GM12878 (cell line): ENCODE measurements around the gene RNF112. TPM values are rescaled to one million over a fixed set of nuclear protein-coding genes. Genes with fewer than 3 reads are reported as not detected.

Source experiments
- ATAC-seq: fragments of 200-7000 bp; cut with Tn5 transposase; 3 replicates; pipeline ENCODE4 v1.9.1; 2020; ENCODE audit warnings: mild to moderate bottlenecking, moderate library complexity
- BruUV-seq: library from RNA; stranded (reverse); fragments of 400-500 nt; replicated peaks from 2 replicates; lab custom pipeline; 2021; lab: Mats Ljungman, UMichigan
- CTCF ChIA-PET: fragments of 300-600 bp; sonication (Branson Sonifier 250); formaldehyde crosslinking; extraction: SDS; loops from one replicate; lab custom pipeline; 2021; ENCODE audit warnings: inconsistent platforms; lab: Yijun Ruan, JAX
- POLR2A ChIA-PET: fragments of 350-600 bp; formaldehyde crosslinking; extraction: SDS; loops from one replicate; lab custom pipeline; 2021; ENCODE audit warnings: inconsistent platforms; lab: Charles Lee
- RAD21 ChIA-PET: fragments of 300-600 bp; sonication (Branson Sonifier 250); formaldehyde crosslinking; loops from one replicate; lab custom pipeline; 2023; ENCODE audit warnings: antibody characterized with exemption; ENCODE audit not compliant: unreplicated experiment; lab: Charles Lee
- SMC1A ChIA-PET: fragments of 300-600 bp; sonication (Branson Sonifier 250); formaldehyde crosslinking; loops from one replicate; lab custom pipeline; 2023; ENCODE audit not compliant: unreplicated experiment, uncharacterized antibody; lab: Charles Lee
- DNase-seq: peaks from one replicate; pipeline ENCODE4 v3.0.0-alpha.2; 2011; ENCODE audit warnings: low read depth, low spot score
- FAIRE-seq: peaks from 3 replicates; lab custom pipeline; 2011; peaks lifted over from hg19 to GRCh38; lab: Jason Lieb, UNC
- H2AFZ ChIP-seq: 2 replicates; pipeline ENCODE4 v1.6.0; 2011; ENCODE audit warnings: low read depth, low read length, control low read depth; ENCODE audit not compliant: control insufficient read depth
- H3K27ac ChIP-seq: 2 replicates; pipeline ENCODE4 v1.5.1; 2011; ENCODE audit warnings: control low read depth; ENCODE audit not compliant: control insufficient read depth, insufficient read depth
- H3K27me3 ChIP-seq, 2 experiments: replicated peaks in 1 of 2; 2 replicates each; pipeline versions ENCODE4 v1.6.0 to v1.6.1; 2011; ENCODE audit warnings: low read length in 1 of 2; ENCODE audit not compliant: control insufficient read depth in 2 of 2, insufficient read depth in 2 of 2
- H3K36me3 ChIP-seq, 2 experiments: 2 replicates each; pipeline ENCODE4 v1.5.1; 2011; ENCODE audit warnings: low read length in 1 of 2; ENCODE audit not compliant: control insufficient read depth in 2 of 2, insufficient read depth in 2 of 2
- H3K4me1 ChIP-seq: 2 replicates; pipeline ENCODE4 v1.6.1; 2011; ENCODE audit warnings: mild to moderate bottlenecking, low read length, moderate library complexity, mixed read lengths; ENCODE audit not compliant: control insufficient read depth, insufficient read depth
- H3K4me2 ChIP-seq: 2 replicates; pipeline ENCODE4 v1.6.0; 2011; ENCODE audit warnings: control low read depth; ENCODE audit not compliant: control insufficient read depth, insufficient read depth
- H3K4me3 ChIP-seq: fragments of 200-600 bp; sonication (generic); 2 replicates; pipeline ENCODE4 v1.5.1; 2016
- H3K79me2 ChIP-seq: 2 replicates; pipeline ENCODE4 v1.6.0; 2011; ENCODE audit warnings: low read length; ENCODE audit not compliant: control insufficient read depth, insufficient read depth
- H3K9ac ChIP-seq: 2 replicates; pipeline ENCODE4 v1.8.0; 2011; ENCODE audit warnings: low read length, control low read depth, mixed read lengths; ENCODE audit not compliant: control insufficient read depth, insufficient read depth
- H3K9me3 ChIP-seq: replicated peaks from 3 replicates; pipeline ENCODE4 v1.5.1; 2011; ENCODE audit warnings: mild to moderate bottlenecking, low read length; ENCODE audit not compliant: control insufficient read depth, insufficient read depth
- H4K20me1 ChIP-seq: 2 replicates; pipeline ENCODE4 v1.6.0; 2011; ENCODE audit not compliant: control insufficient read depth, insufficient read depth
- CEBPZ ChIP-seq: fragments of 150-350 bp; IDR thresholded peaks from 2 replicates; pipeline ENCODE4 v1.6.1; 2016; ENCODE audit warnings: low read depth, low read length
- ELK1 ChIP-seq: IDR thresholded peaks from 2 replicates; pipeline ENCODE4 v1.6.1; 2012; ENCODE audit warnings: low read depth, low read length, improper control_type of control experiment
- EP300 ChIP-seq, 2 experiments: fragments of 150-350 bp in 1 of 2; IDR thresholded peaks; 2 replicates each; pipeline ENCODE4 v1.6.1; 2011 to 2012; ENCODE audit warnings: low read depth in 2 of 2, low read length in 2 of 2, borderline replicate concordance in 1 of 2, improper control_type of control experiment in 1 of 2, inconsistent platforms in 1 of 2; ENCODE audit not compliant: control insufficient read depth in 1 of 2
- HDGF ChIP-seq: fragments of 450-650 bp; IDR thresholded peaks from 2 replicates; pipeline ENCODE4 v1.6.1; 2016; ENCODE audit warnings: antibody characterized with exemption
- MTA3 ChIP-seq: IDR thresholded peaks from 2 replicates; pipeline ENCODE4 v1.6.1; 2012; ENCODE audit warnings: low read length, inconsistent platforms, borderline replicate concordance
- NFYB ChIP-seq: IDR thresholded peaks from 2 replicates; pipeline ENCODE4 v1.6.1; 2011; ENCODE audit warnings: low read depth, mild to moderate bottlenecking, low read length, improper control_type of control experiment, moderate library complexity; ENCODE audit not compliant: insufficient read depth
- NR2F1 ChIP-seq: fragments of 450-650 bp; conservative IDR thresholded peaks from 2 replicates; pipeline ENCODE4 v1.6.1; 2017; ENCODE audit warnings: mild to moderate bottlenecking
- RELB ChIP-seq: fragments of 450-650 bp; IDR thresholded peaks from 2 replicates; pipeline ENCODE4 v1.6.1; 2017; ENCODE audit warnings: low read depth, mild to moderate bottlenecking, moderate library complexity
- SP1 ChIP-seq: IDR thresholded peaks from one replicate; pipeline ENCODE4 v1.6.1; 2011; ENCODE audit warnings: low read depth, low read length
- SREBF2 ChIP-seq: IDR thresholded peaks from 2 replicates; pipeline ENCODE4 v1.6.1; 2012; ENCODE audit warnings: mild to moderate bottlenecking, low read length
- SRF ChIP-seq, 2 experiments: IDR thresholded peaks; 2 replicates each; pipeline ENCODE4 v1.6.1; 2011; ENCODE audit warnings: low read depth in 2 of 2, low read length in 2 of 2, mild to moderate bottlenecking in 1 of 2, moderate library complexity in 1 of 2
- TBL1XR1 ChIP-seq: IDR thresholded peaks from 2 replicates; pipeline ENCODE4 v1.6.1; 2012; ENCODE audit warnings: low read depth, low read length, improper control_type of control experiment
- ZNF217 ChIP-seq: fragments of 450-650 bp; IDR thresholded peaks from 2 replicates; pipeline ENCODE4 v1.6.1; 2017; ENCODE audit warnings: antibody characterized with exemption, mild to moderate bottlenecking
- ZNF24 ChIP-seq: fragments of 450-650 bp; IDR thresholded peaks from 2 replicates; pipeline ENCODE4 v1.6.1; 2017; ENCODE audit warnings: antibody characterized with exemption, mild to moderate bottlenecking
- ZNF274 ChIP-seq: IDR thresholded peaks from one replicate; pipeline ENCODE4 v1.8.0; 2011; ENCODE audit not compliant: insufficient read length, insufficient read depth
- ZNF384 ChIP-seq: IDR thresholded peaks from 2 replicates; pipeline ENCODE4 v1.6.1; 2012; ENCODE audit warnings: low read depth, mild to moderate bottlenecking, low read length, improper control_type of control experiment, borderline replicate concordance
- ZSCAN29 ChIP-seq: fragments of 450-650 bp; IDR thresholded peaks from 2 replicates; pipeline ENCODE4 v1.6.1; 2017; ENCODE audit warnings: mild to moderate bottlenecking, moderate library complexity
- WGBS: methylation state at CpG from one replicate; pipeline ENCODE4 v1.1.6; 2016; ENCODE audit warnings: low lambda C conversion rate; ENCODE audit not compliant: insufficient replicate concordance, insufficient coverage; ENCODE audit errors: missing lambda C conversion rate; 5-methylcytosine and 5-hydroxymethylcytosine counted together
- in situ Hi-C: fragments of 300-500 bp; cut with MboI; formaldehyde crosslinking; loops from 9 replicates; pipeline ENCODE4 v1.14.3; 2018; ENCODE audit warnings: mixed read lengths
- intact Hi-C: fragments of 100-400 bp; cut with micrococcal nuclease; formaldehyde crosslinking; loops from one replicate; pipeline ENCODE4 v1.14.2; 2022; ENCODE audit not compliant: unreplicated experiment
- polyA plus RNA-seq, 11 experiments: library from polyadenylated mRNA; depleted of rRNA in 4 of 11; unstranded in 6 of 11; stranded (reverse) in 5 of 11; fragments of >200 nt; fragmentation: Nextera tagmentation in 4 of 11; fragmentation: Illumina TruSeq in 1 of 11; extraction: Ambion mirVana in 4 of 11; extraction: Trizol in 1 of 11; gene quantifications; 1 replicate in 1 of 11; 2 replicates in 10 of 11; pipeline versions ENCODE4 v1.2.1 to v1.2.3, GENCODE V29; 2011 to 2016; ENCODE audit warnings: inconsistent platforms in 2 of 11, missing spikeins in 2 of 11, low read depth in 1 of 11
- total RNA-seq, 4 experiments: library from RNA; depleted of rRNA in 3 of 4; stranded (reverse); fragments of >200 nt in 3 of 4; fragmentation: Illumina TruSeq in 1 of 4; extraction: Trizol in 1 of 4; gene quantifications; 2 replicates each; pipeline versions ENCODE4 v1.2.1 to v1.2.3, GENCODE V29; 2013 to 2021

Gene RNF112
- total and polyA plus RNA-seq, 10 of the 15 experiments (the other 5 are each of a cell fraction or from before 2014, with no cell fraction given), result not detected

GRCh38 chr17:19443148-19443547, 32.1 kb downstream of the RNF112 start:
- in situ Hi-C loops, result no loop called here
- FAIRE-seq, result no peak

More at GRCh38 chr17:19443148-19443547, 32.1 kb downstream of the RNF112 start:
- Histone ChIP-seq H3K4me2 (no peak overlapping the region), H3K4me3 (no peak overlapping the region), H3K9ac (no peak overlapping the region), H4K20me1 (no peaks in the 10 kb centered on the region), H3K27me3 (0 out of 4 replicates have a peak, but pooled peaks cover 0 to 2% of the 10 kb centered on the region in 2 experiments), H3K36me3 (no peaks in the 10 kb centered on the region), H3K4me1 (no peaks in the 10 kb centered on the region), H2AFZ (no peak overlapping the region), H3K27ac (no peak overlapping the region), H3K9me3 (peaks cover 5% of the 10 kb centered on the region), H3K79me2 (no peaks in the 10 kb centered on the region)
- no TSS peak for BruUV-seq
- no peak for ATAC-seq
- DNase-seq, result no peak
- POLR2A ChIA-PET, result no interaction called here
- RAD21 ChIA-PET, result interaction anchor here (1.2 kb wide), 1 partner anchor 80 kb away, joined by 3 read pairs; the partner anchor contains the start of gene B9D1
- SMC1A ChIA-PET, result interaction anchor here (0.7 kb wide), 1 partner anchor 9 kb away, joined by 3 read pairs; no protein-coding TSS in a partner anchor
- intact Hi-C loops, result no loop called here
- TF ChIP-seq ZNF384 (no peak), ELK1 (no peak), SREBF2 (no peak), CEBPZ (no peak), TBL1XR1 (no peak), RELB (no peak), SRF (IDR thresholded peaks at IDR 0.05; ENCODE audit: low read depth in 2 of 2, low read length in 2 of 2) (no peak), ZSCAN29 (no peak), NR2F1 (no peak), EP300 (IDR thresholded peaks at IDR 0.05; ENCODE audit: borderline replicate concordance in 1 of 2, control insufficient read depth in 1 of 2, low read depth in 2 of 2, low read length in 2 of 2) (no peak), ZNF217 (no peak), NFYB (no peak), SP1 (no peak), ZNF274 (no peak), HDGF (no peak), ZNF24 (no peak), MTA3 (no peak)
- 86% methylated on average over 1 of the region's 1 CpG for WGBS
- CTCF ChIA-PET, result interaction anchor here (1.0 kb wide), 1 partner anchor 80 kb away, joined by 5 read pairs; the partner anchor contains the start of gene B9D1
